ENCODE results near the gene GPR3.

GPR3 gene

GRCh38 chr1:27356619-27357280, 35.7 kb upstream of the GPR3 start:
- Histone ChIP-seq H3K9me3 (ENCODE audit: low read depth, low read length) (no peaks in the 10 kb centered on the region), H3K4me3 (no peak overlapping the region), H3K9ac (ENCODE audit: insufficient read length) (no peak overlapping the region), H3K27ac (no peak overlapping the region), H3K36me3 (ENCODE audit: insufficient read depth, low read length) (no peaks in the 10 kb centered on the region)
- DNase-seq (ENCODE audit: low read depth, low spot score) = no peak
- TF ChIP-seq EZH2 (IDR thresholded peaks at IDR 0.05) (no peak), POLR2AphosphoS5 (IDR thresholded peaks at IDR 0.05; ENCODE audit: borderline replicate concordance, low read depth, low read length) (no peak), FOXP2 (optimal IDR thresholded peaks at IDR 0.05; ENCODE audit: control extremely low read depth, extremely low read length, insufficient read depth) (no peak)

GRCh38 chr1:27357281-27358037, 35.0 kb upstream of the GPR3 start:
- TF ChIP-seq POLR2AphosphoS5 (IDR thresholded peaks at IDR 0.05; ENCODE audit: borderline replicate concordance, low read depth, low read length) = no peak
- no peak for DNase-seq (ENCODE audit: low read depth, low spot score)

GRCh38 chr1:27358038-27358927, 34.1 kb upstream of the GPR3 start:
- Histone ChIP-seq H3K9ac (ENCODE audit: insufficient read length) (no peak overlapping the region), H3K9me3 (ENCODE audit: low read depth, low read length) (no peaks in the 10 kb centered on the region), H3K27ac (no peak overlapping the region), H3K4me3 (no peak overlapping the region), H3K36me3 (ENCODE audit: insufficient read depth, low read length) (no peaks in the 10 kb centered on the region)
- no peak for DNase-seq (ENCODE audit: low read depth, low spot score)
- TF ChIP-seq EZH2 (IDR thresholded peaks at IDR 0.05) (no peak), POLR2AphosphoS5 (IDR thresholded peaks at IDR 0.05; ENCODE audit: borderline replicate concordance, low read depth, low read length) (no peak), FOXP2 (optimal IDR thresholded peaks at IDR 0.05; ENCODE audit: control extremely low read depth, extremely low read length, insufficient read depth) (no peak)

More at GRCh38 chr1:27357281-27358037, 35.0 kb upstream of the GPR3 start:
- Histone ChIP-seq H3K9ac (ENCODE audit: insufficient read length) (no peak overlapping the region), H3K9me3 (ENCODE audit: low read depth, low read length) (no peaks in the 10 kb centered on the region), H3K36me3 (ENCODE audit: insufficient read depth, low read length) (no peaks in the 10 kb centered on the region), H3K4me3 (no peak overlapping the region), H3K27ac (no peak overlapping the region)

- no peak for TF ChIP-seq EZH2 (IDR thresholded peaks at IDR 0.05)
- no peak for TF ChIP-seq POLR2AphosphoS5 (IDR thresholded peaks at IDR 0.05; ENCODE audit: borderline replicate concordance, low read depth, low read length)
- no peak for TF ChIP-seq FOXP2 (optimal IDR thresholded peaks at IDR 0.05; ENCODE audit: control extremely low read depth, extremely low read length, insufficient read depth)
- Histone ChIP-seq H3K9me3 (ENCODE audit: low read depth, low read length) (no peaks in the 10 kb centered on the region), H3K9ac (ENCODE audit: insufficient read length) (no peak overlapping the region), H3K36me3 (ENCODE audit: insufficient read depth, low read length) (no peaks in the 10 kb centered on the region), H3K27ac (no peak overlapping the region), H3K4me3 (no peak overlapping the region)
- DNase-seq (ENCODE audit: low read depth, low spot score) = no peak
Observed at GRCh38 chr1:27358928-27359313, 33.5 kb upstream of the GPR3 start.

GRCh38 chr1:27359822-27360158, 32.6 kb upstream of the GPR3 start:
- Histone ChIP-seq H3K27ac (no peak overlapping the region), H3K9me3 (ENCODE audit: low read depth, low read length) (no peaks in the 10 kb centered on the region), H3K4me3 (no peak overlapping the region), H3K9ac (ENCODE audit: insufficient read length) (no peak overlapping the region), H3K36me3 (ENCODE audit: insufficient read depth, low read length) (no peaks in the 10 kb centered on the region)
- TF ChIP-seq FOXP2 (optimal IDR thresholded peaks at IDR 0.05; ENCODE audit: control extremely low read depth, extremely low read length, insufficient read depth) (no peak), EZH2 (IDR thresholded peaks at IDR 0.05) (no peak), POLR2AphosphoS5 (IDR thresholded peaks at IDR 0.05; ENCODE audit: borderline replicate concordance, low read depth, low read length) (no peak)
- no peak for DNase-seq (ENCODE audit: low read depth, low spot score)

GRCh38 chr1:27360159-27361043, 32.0 kb upstream of the GPR3 start:
- H3K36me3 ChIP-seq (ENCODE audit: insufficient read depth, low read length) = no peaks in the 10 kb centered on the region
- no peaks in the 10 kb centered on the region for H3K9me3 ChIP-seq (ENCODE audit: low read depth, low read length)
- TF ChIP-seq POLR2AphosphoS5 (IDR thresholded peaks at IDR 0.05; ENCODE audit: borderline replicate concordance, low read depth, low read length) = no peak
- TF ChIP-seq FOXP2 (optimal IDR thresholded peaks at IDR 0.05; ENCODE audit: control extremely low read depth, extremely low read length, insufficient read depth) = no peak
- TF ChIP-seq EZH2 (IDR thresholded peaks at IDR 0.05) = no peak
- no peak overlapping the region for H3K4me3 ChIP-seq
- DNase-seq (ENCODE audit: low read depth, low spot score) = no peak
- H3K27ac ChIP-seq = no peak overlapping the region
- no peak overlapping the region for H3K9ac ChIP-seq (ENCODE audit: insufficient read length)

GRCh38 chr1:27361044-27361402, 31.4 kb upstream of the GPR3 start:
- no peak for DNase-seq (ENCODE audit: low read depth, low spot score)
- Histone ChIP-seq H3K9ac (ENCODE audit: insufficient read length) (no peak overlapping the region), H3K9me3 (ENCODE audit: low read depth, low read length) (no peaks in the 10 kb centered on the region), H3K36me3 (ENCODE audit: insufficient read depth, low read length) (no peaks in the 10 kb centered on the region), H3K4me3 (no peak overlapping the region), H3K27ac (no peak overlapping the region)
- TF ChIP-seq POLR2AphosphoS5 (IDR thresholded peaks at IDR 0.05; ENCODE audit: borderline replicate concordance, low read depth, low read length) (no peak), FOXP2 (optimal IDR thresholded peaks at IDR 0.05; ENCODE audit: control extremely low read depth, extremely low read length, insufficient read depth) (no peak), EZH2 (IDR thresholded peaks at IDR 0.05) (no peak)

Data from SK-N-MC (cell line).